DMS114 treated with DMSO at 0.1 percent for 48 hours (cell line): ENCODE data around the gene ASCL1.
A peak's percentile ranks its signal among the peaks of the same experiment; 100 is the strongest.

ENCODE experiments used
- DNase-seq: peaks from one replicate; lab custom pipeline; 2025; ENCODE audit not compliant: unreplicated experiment; lab: John Stamatoyannopoulos, UW

Gene ASCL1

GRCh38 chr12:102950950-102951619 lies 6.4 kb upstream of the ASCL1 start:
- no peak for DNase-seq

GRCh38 chr12:102951841-102952240 lies 5.6 kb upstream of the ASCL1 start:
- no peak for DNase-seq

- DNase-seq, result no peak
Observed at GRCh38 chr12:102953221-102953620, 4.3 kb upstream of the ASCL1 start.

GRCh38 chr12:102954134-102954533 lies 3.3 kb upstream of the ASCL1 start:
- no peak for DNase-seq

- no peak for DNase-seq
Observed at GRCh38 chr12:102955926-102956737, 1.3 kb upstream of the ASCL1 start.

GRCh38 chr12:102956738-102957327 lies 641 bp upstream of the ASCL1 start:
- DNase-seq, result no peak

- DNase-seq, result peak; percentile 22
Observed at GRCh38 chr12:102958073-102958829, 777 bp downstream of the ASCL1 start.

GRCh38 chr12:102958830-102959176 lies 1.3 kb downstream of the ASCL1 start:
- DNase-seq, result no peak

GRCh38 chr12:102959391-102959790 lies 1.9 kb downstream of the ASCL1 start:
- no peak for DNase-seq

- DNase-seq, result peak; percentile 33
Observed at GRCh38 chr12:102960766-102961465, 3.4 kb downstream of the ASCL1 start.

GRCh38 chr12:102961466-102961855 lies 4.0 kb downstream of the ASCL1 start:
- no peak for DNase-seq

- no peak for DNase-seq
Observed at GRCh38 chr12:102962532-102962931, 5.1 kb downstream of the ASCL1 start.

- no peak for DNase-seq
Observed at GRCh38 chr12:102962986-102963385, 5.5 kb downstream of the ASCL1 start.

- no peak for DNase-seq
Observed at GRCh38 chr12:102963796-102964195, 6.3 kb downstream of the ASCL1 start.

- no peak for DNase-seq
Observed at GRCh38 chr12:102964872-102965271, 7.4 kb downstream of the ASCL1 start.

- DNase-seq, result no peak
Observed at GRCh38 chr12:102965281-102966155, 8.0 kb downstream of the ASCL1 start.

- DNase-seq, result no peak
Observed at GRCh38 chr12:102966200-102966863, 8.9 kb downstream of the ASCL1 start.

GRCh38 chr12:102970780-102971179 lies 13.3 kb downstream of the ASCL1 start:
- DNase-seq, result no peak

GRCh38 chr12:102971227-102971626 lies 13.8 kb downstream of the ASCL1 start:
- DNase-seq, result no peak
